GM18870 (cell line): ENCODE data around the gene UGT1A8.
"Not testable (repeated sequence)": the region's sequence is repeated elsewhere in the genome, so short reads cannot be mapped to it uniquely, and the experiment has no call there.

Experiments
- ATAC-seq: cut with Tn5 transposase; IDR thresholded peaks from one replicate; pipeline ENCODE4 v1.9.1; 2021; ENCODE audit warnings: moderate library complexity; ENCODE audit not compliant: unreplicated experiment

UGT1A8 gene

GRCh38 chr2:233711312-233712008 is 94.0 kb downstream of the UGT1A8 start:
- ATAC-seq: no peak

GRCh38 chr2:233712611-233713261 is 95.3 kb downstream of the UGT1A8 start, which contains the start of gene UGT1A5:
Gene UGT1A5, plus strand, starts transcription at chr2:233712907. Its CDS starts 85 bp downstream, at chr2:233712992.
- ATAC-seq: no peak

GRCh38 chr2:233713262-233713615 is 95.8 kb downstream of the UGT1A8 start:
- no peak for ATAC-seq

GRCh38 chr2:233714121-233714520 is 96.7 kb downstream of the UGT1A8 start:
- no peak for ATAC-seq

GRCh38 chr2:233718552-233718951 is 101.1 kb downstream of the UGT1A8 start, which contains the start of gene UGT1A4:
Gene UGT1A4, plus strand, starts transcription at chr2:233718736. Its CDS starts 85 bp downstream, at chr2:233718821.
- no peak for ATAC-seq

- no peak for ATAC-seq
Observed at GRCh38 chr2:233728723-233729301, 111.4 kb downstream of the UGT1A8 start, which contains the start of gene UGT1A3. Gene UGT1A3, plus strand, starts transcription at chr2:233729042. Its CDS starts 85 bp downstream, at chr2:233729127.

- ATAC-seq: not testable (repeated sequence)
Observed at GRCh38 chr2:233736868-233737653, 119.6 kb downstream of the UGT1A8 start.

GRCh38 chr2:233740870-233741269 is 123.4 kb downstream of the UGT1A8 start:
- no peak for ATAC-seq

GRCh38 chr2:233743464-233744259 is 126.2 kb downstream of the UGT1A8 start:
- ATAC-seq: no peak

- no peak for ATAC-seq
Observed at GRCh38 chr2:233745073-233745755, 127.8 kb downstream of the UGT1A8 start.

- ATAC-seq: not testable (repeated sequence)
Observed at GRCh38 chr2:233745838-233746237, 128.4 kb downstream of the UGT1A8 start.

- no peak for ATAC-seq
Observed at GRCh38 chr2:233746475-233747282, 129.2 kb downstream of the UGT1A8 start.

- no peak for ATAC-seq
Observed at GRCh38 chr2:233747283-233747544, 129.8 kb downstream of the UGT1A8 start.

- ATAC-seq: not testable (repeated sequence)
Observed at GRCh38 chr2:233750689-233751088, 133.3 kb downstream of the UGT1A8 start.

GRCh38 chr2:233751212-233752009 is 134.0 kb downstream of the UGT1A8 start:
- not testable (repeated sequence) for ATAC-seq

- ATAC-seq: no peak
Observed at GRCh38 chr2:233754872-233755611, 137.6 kb downstream of the UGT1A8 start.

- no peak for ATAC-seq
Observed at GRCh38 chr2:233756429-233757081, 139.1 kb downstream of the UGT1A8 start.
